RWPE2 (cell line): Measurements from ENCODE around the gene THOC2.
"Not testable (repeated sequence)": the region's sequence is repeated elsewhere in the genome, so short reads cannot be mapped to it uniquely, and the experiment has no call there.

Experiments used
- ATAC-seq: fragments of 200-7000 bp; cut with Tn5 transposase; 3 replicates; pipeline ENCODE4 v1.9.1; 2021; ENCODE audit warnings: low read depth
- DNase-seq: peaks from one replicate; pipeline ENCODE4 v3.0.0-alpha.2; 2020; ENCODE audit warnings: low spot score
- H3K27ac ChIP-seq: fragments of 450-650 bp; 2 replicates; pipeline ENCODE4 v1.5.1; 2017; ENCODE audit warnings: mild to moderate bottlenecking; ENCODE audit not compliant: poor library complexity, severe bottlenecking
- H3K27me3 ChIP-seq: fragments of 250-450 bp; sonication (Bioruptor Pico); 2 replicates; pipeline ENCODE4 v1.5.1; 2021; ENCODE audit warnings: mild to moderate bottlenecking, moderate library complexity; ENCODE audit not compliant: insufficient read depth, poor library complexity, severe bottlenecking
- H3K36me3 ChIP-seq: fragments of 250-450 bp; sonication (Bioruptor Pico); 2 replicates; pipeline ENCODE4 v1.5.1; 2020; ENCODE audit warnings: low read depth, mild to moderate bottlenecking, moderate library complexity
- H3K4me1 ChIP-seq: fragments of 250-450 bp; sonication (Bioruptor Pico); 2 replicates; pipeline ENCODE4 v1.5.1; 2021; ENCODE audit warnings: mild to moderate bottlenecking, moderate library complexity; ENCODE audit not compliant: insufficient read depth, poor library complexity, severe bottlenecking
- H3K4me3 ChIP-seq: fragments of 250-450 bp; sonication (Bioruptor Pico); 2 replicates; pipeline ENCODE4 v1.5.1; 2021; ENCODE audit warnings: mild to moderate bottlenecking, moderate library complexity; ENCODE audit not compliant: severe bottlenecking
- H3K9me3 ChIP-seq: fragments of 250-450 bp; sonication (Bioruptor Pico); 2 replicates; pipeline ENCODE4 v1.5.1; 2021; ENCODE audit warnings: mild to moderate bottlenecking, moderate library complexity; ENCODE audit not compliant: severe bottlenecking
- CTCF ChIP-seq: fragments of 450-650 bp; IDR thresholded peaks from one replicate; pipeline ENCODE4 v1.5.1; 2017; ENCODE audit warnings: mild to moderate bottlenecking, moderate library complexity; ENCODE audit not compliant: poor library complexity, severe bottlenecking

Gene THOC2

GRCh38 chrX:123665197-123665596, 67.7 kb downstream of the THOC2 start:
- Histone ChIP-seq H3K36me3 (peaks cover 41% of the 10 kb centered on the region), H3K4me3 (no peak overlapping the region), H3K27me3 (no peaks in the 10 kb centered on the region), H3K4me1 (peaks cover 16% of the 10 kb centered on the region), H3K27ac (peak overlapping the region; percentile 67), H3K9me3 (no peaks in the 10 kb centered on the region)
- no peak for TF ChIP-seq CTCF
- DNase-seq (no peak), ATAC-seq (peak; percentile 98)

GRCh38 chrX:123664467-123665167, 68.2 kb downstream of the THOC2 start:
- peaks cover 16% of the 10 kb centered on the region for H3K4me1 ChIP-seq
- H3K9me3 ChIP-seq, H3K27me3 ChIP-seq, H3K4me3 ChIP-seq, DNase-seq: not testable (repeated sequence)
- ATAC-seq = peak; percentile 56
- H3K36me3 ChIP-seq = peaks cover 46% of the 10 kb centered on the region
- peak overlapping the region; percentile 67 for H3K27ac ChIP-seq

- peak overlapping the region; percentile 67 for H3K27ac ChIP-seq
- not testable (repeated sequence) for ATAC-seq, H3K27me3 ChIP-seq, H3K4me3 ChIP-seq, H3K9me3 ChIP-seq, DNase-seq
- peaks cover 16% of the 10 kb centered on the region for H3K4me1 ChIP-seq
- peaks cover 46% of the 10 kb centered on the region for H3K36me3 ChIP-seq
Measured at GRCh38 chrX:123663720-123664119, 69.1 kb downstream of the THOC2 start.

GRCh38 chrX:123656507-123656906, 76.3 kb downstream of the THOC2 start:
- ATAC-seq, H3K4me1 ChIP-seq: not testable (repeated sequence)

GRCh38 chrX:123648811-123649181, 84.1 kb downstream of the THOC2 start:
- not testable (repeated sequence) for ATAC-seq, H3K4me3 ChIP-seq, H3K36me3 ChIP-seq, DNase-seq, H3K4me1 ChIP-seq, H3K27ac ChIP-seq, H3K27me3 ChIP-seq, H3K9me3 ChIP-seq

More at GRCh38 chrX:123656507-123656906, 76.3 kb downstream of the THOC2 start:
- H3K9me3 ChIP-seq, H3K27me3 ChIP-seq, DNase-seq, H3K27ac ChIP-seq, H3K4me3 ChIP-seq: not testable (repeated sequence)
- peaks cover 12% of the 10 kb centered on the region for H3K36me3 ChIP-seq

- Histone ChIP-seq H3K4me1 (no peaks in the 10 kb centered on the region), H3K36me3 (peaks cover 10% of the 10 kb centered on the region; the same call in 1 of the 2 replicates), H3K9me3 (no peaks in the 10 kb centered on the region), H3K27ac (no peak overlapping the region), H3K27me3 (no peaks in the 10 kb centered on the region), H3K4me3 (no peak overlapping the region)
- DNase-seq (no peak), ATAC-seq (peak; percentile 46; the same call in 1 of the 3 replicates)
- TF ChIP-seq CTCF = no peak
Measured at GRCh38 chrX:123648028-123648810, 84.6 kb downstream of the THOC2 start.
